A549 (cell line): Measurements from ENCODE around the gene PTPN22. TPM values are rescaled to one million over a fixed set of nuclear protein-coding genes. Genes with fewer than 3 reads are reported as not detected.
"Not testable (repeated sequence)": the region's sequence is repeated elsewhere in the genome, so short reads cannot be mapped to it uniquely, and the experiment has no call there.

Source experiments
- ATAC-seq, 2 experiments: fragments of 200-7000 bp in 1 of 2; fragments of >200 bp in 1 of 2; cut with Nextera tagmentation in 1 of 2; cut with Tn5 transposase in 1 of 2; 3 replicates each; pipeline versions ENCODE4 v1.8.0 to v1.9.1; 2018 to 2020; ENCODE audit warnings: mild to moderate bottlenecking in 1 of 2, moderate library complexity in 1 of 2
- CTCF ChIA-PET: fragments of 300-600 bp; sonication (Branson Sonifier 250); formaldehyde crosslinking; extraction: SDS; loops from one replicate; lab custom pipeline; 2021; ENCODE audit warnings: antibody characterized with exemption, inconsistent platforms; lab: Yijun Ruan, JAX
- POLR2A ChIA-PET: fragments of 350-600 bp; formaldehyde crosslinking; extraction: SDS; loops from one replicate; lab custom pipeline; 2021; ENCODE audit warnings: antibody characterized with exemption, inconsistent platforms; lab: Yijun Ruan, JAX
- DNase-seq, 2 experiments: peaks; one replicate each; pipeline versions ENCODE4 v3.0.0 to v3.0.0-alpha.2; 2011 to 2016; ENCODE audit warnings: low read depth in 1 of 2, low spot score in 1 of 2
- FAIRE-seq: peaks from 2 replicates; lab custom pipeline; 2011; peaks lifted over from hg19 to GRCh38; lab: Jason Lieb, UNC
- H3K27ac ChIP-seq, 2 experiments: fragments of >200 bp; sonication (Bioruptor Twin); formaldehyde crosslinking; 3 replicates each; pipeline ENCODE4 v1.5.1; 2016 to 2017
- H3K4me1 ChIP-seq: fragments of >200 bp; sonication (Bioruptor Twin); formaldehyde crosslinking; 3 replicates; pipeline ENCODE4 v1.6.1; 2016
- H3K4me2 ChIP-seq: fragments of >200 bp; sonication (Bioruptor Twin); formaldehyde crosslinking; 3 replicates; pipeline ENCODE4 v1.6.1; 2016
- H3K4me3 ChIP-seq: fragments of >200 bp; sonication (Bioruptor Twin); formaldehyde crosslinking; 3 replicates; pipeline ENCODE4 v1.5.1; 2016
- H3K9me3 ChIP-seq: fragments of >200 bp; sonication (Bioruptor Twin); formaldehyde crosslinking; 3 replicates; pipeline ENCODE4 v1.6.1; 2016
- BCL3 ChIP-seq: fragments of >200 bp; sonication (Bioruptor Twin); formaldehyde crosslinking; IDR thresholded peaks from 3 replicates; pipeline ENCODE4 v1.6.1; 2016
- CBX2 ChIP-seq: fragments of 200-600 bp; sonication (generic); IDR thresholded peaks from 2 replicates; pipeline ENCODE4 v1.6.1; 2016; ENCODE audit warnings: low read depth, mild to moderate bottlenecking, borderline replicate concordance
- CBX8 ChIP-seq: fragments of 200-600 bp; sonication (generic); IDR thresholded peaks from 2 replicates; pipeline ENCODE4 v1.6.1; 2016
- CHD2 ChIP-seq: fragments of 150-350 bp; IDR thresholded peaks from 2 replicates; pipeline ENCODE4 v1.6.1; 2014; ENCODE audit warnings: low read length; ENCODE audit not compliant: partially characterized antibody
- EHMT2 ChIP-seq: fragments of 200-600 bp; sonication (generic); IDR thresholded peaks from 2 replicates; pipeline ENCODE4 v1.6.1; 2016; ENCODE audit warnings: antibody characterized with exemption, low read depth, mild to moderate bottlenecking, moderate library complexity
- ELK1 ChIP-seq: fragments of 150-350 bp; IDR thresholded peaks from 2 replicates; pipeline ENCODE4 v1.6.1; 2014; ENCODE audit warnings: low read depth, mild to moderate bottlenecking, low read length
- EP300 ChIP-seq, 2 experiments: fragments of >200 bp; sonication (Bioruptor Twin); formaldehyde crosslinking; IDR thresholded peaks; 2 replicates in 1 of 2; 3 replicates in 1 of 2; pipeline ENCODE4 v1.6.1; 2016 to 2017
- FOSL2 ChIP-seq, 2 experiments: fragments of 450-650 bp in 1 of 2; fragments of >200 bp in 1 of 2; sonication (Bioruptor Twin) in 1 of 2; formaldehyde crosslinking; IDR thresholded peaks; 2 replicates each; pipeline versions ENCODE4 v1.5.0 to v1.6.1; 2016 to 2020; ENCODE audit warnings: mild to moderate bottlenecking in 1 of 2, moderate library complexity in 1 of 2
- HDAC2 ChIP-seq: fragments of 200-600 bp; sonication (generic); IDR thresholded peaks from 2 replicates; pipeline ENCODE4 v1.6.1; 2016
- HEYL ChIP-seq: fragments of 250-450 bp; sonication (Bioruptor Pico); IDR thresholded peaks from 2 replicates; pipeline ENCODE4 v1.8.0; 2021; ENCODE audit warnings: mild to moderate bottlenecking, moderate library complexity
- HOXB13 ChIP-seq: fragments of 250-450 bp; sonication (Bioruptor Pico); IDR thresholded peaks from 2 replicates; pipeline ENCODE4 v1.5.0; 2020; ENCODE audit warnings: low read depth, mild to moderate bottlenecking, moderate library complexity
- KDM1A ChIP-seq: fragments of 200-600 bp; sonication (generic); IDR thresholded peaks from 2 replicates; pipeline ENCODE4 v1.6.1; 2016; ENCODE audit warnings: low read depth, mild to moderate bottlenecking
- MAX ChIP-seq: IDR thresholded peaks from 2 replicates; pipeline ENCODE4 v1.6.1; 2012
- NPAS2 ChIP-seq: fragments of 250-450 bp; sonication (Bioruptor Pico); IDR thresholded peaks from 2 replicates; pipeline ENCODE4 v1.8.0; 2022; ENCODE audit warnings: mild to moderate bottlenecking, moderate library complexity, borderline replicate concordance
- RARB ChIP-seq: fragments of 250-450 bp; sonication (Bioruptor Pico); IDR thresholded peaks from 2 replicates; pipeline ENCODE4 v1.8.0; 2021; ENCODE audit warnings: mild to moderate bottlenecking, moderate library complexity
- RNF2 ChIP-seq: fragments of 200-600 bp; sonication (generic); IDR thresholded peaks from 2 replicates; pipeline ENCODE4 v1.6.1; 2016; ENCODE audit warnings: low read depth, mild to moderate bottlenecking, antibody characterized with exemption, moderate library complexity, borderline replicate concordance
- SREBF2 ChIP-seq: fragments of 450-650 bp; IDR thresholded peaks from 2 replicates; pipeline ENCODE4 v1.6.1; 2014; ENCODE audit warnings: mild to moderate bottlenecking, moderate library complexity
- WGBS: methylation state at CpG from one replicate; pipeline ENCODE4 v1.1.6; 2017; ENCODE audit errors: missing lambda C conversion rate; 5-methylcytosine and 5-hydroxymethylcytosine counted together
- polyA plus RNA-seq, 4 experiments: library from polyadenylated mRNA; depleted of rRNA in 3 of 4; stranded (reverse); fragments of >200 nt; fragmentation: RNase III in 1 of 4; extraction: RNeasy Plus Mini Kit Qiagen cat#74134 plus additional on column Dnase treatment in 1 of 4; gene quantifications; 2 replicates in 3 of 4; 3 replicates in 1 of 4; pipeline ENCODE4 v1.2.3, GENCODE V29; 2011 to 2017
- TF ChIP-seq, protein P1 (sequence below): fragments of 200-600 bp; sonication (generic); IDR thresholded peaks from 2 replicates; pipeline ENCODE4 v1.6.1; 2016; ENCODE audit warnings: antibody characterized with exemption, mild to moderate bottlenecking, moderate library complexity
- TF ChIP-seq, protein P2 (sequence below): fragments of 250-450 bp; sonication (Bioruptor Pico); IDR thresholded peaks from 2 replicates; pipeline ENCODE4 v1.5.0; 2020; ENCODE audit warnings: low read depth, mild to moderate bottlenecking, moderate library complexity

PTPN22 gene
- polyA plus RNA-seq, 2 of the 4 experiments (the other 2 are of a cell fraction), result not detected

DNA sequence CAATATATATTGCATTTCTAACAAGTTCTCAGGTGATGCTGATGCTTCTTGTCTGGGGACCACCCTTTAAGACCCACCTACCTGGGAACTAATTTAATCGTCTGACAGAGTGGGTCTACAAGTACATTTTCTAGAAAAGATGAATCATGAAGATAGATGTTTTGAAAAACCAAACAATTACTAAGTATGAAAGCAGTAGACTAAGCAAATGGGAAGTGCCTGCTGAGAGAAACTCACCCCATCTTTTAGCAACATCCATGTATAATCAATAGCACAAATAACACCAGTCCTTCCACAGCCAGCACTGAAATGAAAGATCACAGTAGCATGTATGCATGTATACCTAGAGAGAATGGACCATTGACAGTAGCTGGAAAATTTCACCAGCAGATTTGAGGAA, 17.3 kb downstream of the PTPN22 start (continued):
- TF ChIP-seq, protein P1, sequence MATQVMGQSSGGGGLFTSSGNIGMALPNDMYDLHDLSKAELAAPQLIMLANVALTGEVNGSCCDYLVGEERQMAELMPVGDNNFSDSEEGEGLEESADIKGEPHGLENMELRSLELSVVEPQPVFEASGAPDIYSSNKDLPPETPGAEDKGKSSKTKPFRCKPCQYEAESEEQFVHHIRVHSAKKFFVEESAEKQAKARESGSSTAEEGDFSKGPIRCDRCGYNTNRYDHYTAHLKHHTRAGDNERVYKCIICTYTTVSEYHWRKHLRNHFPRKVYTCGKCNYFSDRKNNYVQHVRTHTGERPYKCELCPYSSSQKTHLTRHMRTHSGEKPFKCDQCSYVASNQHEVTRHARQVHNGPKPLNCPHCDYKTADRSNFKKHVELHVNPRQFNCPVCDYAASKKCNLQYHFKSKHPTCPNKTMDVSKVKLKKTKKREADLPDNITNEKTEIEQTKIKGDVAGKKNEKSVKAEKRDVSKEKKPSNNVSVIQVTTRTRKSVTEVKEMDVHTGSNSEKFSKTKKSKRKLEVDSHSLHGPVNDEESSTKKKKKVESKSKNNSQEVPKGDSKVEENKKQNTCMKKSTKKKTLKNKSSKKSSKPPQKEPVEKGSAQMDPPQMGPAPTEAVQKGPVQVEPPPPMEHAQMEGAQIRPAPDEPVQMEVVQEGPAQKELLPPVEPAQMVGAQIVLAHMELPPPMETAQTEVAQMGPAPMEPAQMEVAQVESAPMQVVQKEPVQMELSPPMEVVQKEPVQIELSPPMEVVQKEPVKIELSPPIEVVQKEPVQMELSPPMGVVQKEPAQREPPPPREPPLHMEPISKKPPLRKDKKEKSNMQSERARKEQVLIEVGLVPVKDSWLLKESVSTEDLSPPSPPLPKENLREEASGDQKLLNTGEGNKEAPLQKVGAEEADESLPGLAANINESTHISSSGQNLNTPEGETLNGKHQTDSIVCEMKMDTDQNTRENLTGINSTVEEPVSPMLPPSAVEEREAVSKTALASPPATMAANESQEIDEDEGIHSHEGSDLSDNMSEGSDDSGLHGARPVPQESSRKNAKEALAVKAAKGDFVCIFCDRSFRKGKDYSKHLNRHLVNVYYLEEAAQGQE, result no peak
- TF ChIP-seq SREBF2 (no peak), HEYL (CRISPR knock-in tag) (no peak), HOXB13 (CRISPR knock-in tag) (no peak), CBX2 (no peak)
- TF ChIP-seq, protein P2, sequence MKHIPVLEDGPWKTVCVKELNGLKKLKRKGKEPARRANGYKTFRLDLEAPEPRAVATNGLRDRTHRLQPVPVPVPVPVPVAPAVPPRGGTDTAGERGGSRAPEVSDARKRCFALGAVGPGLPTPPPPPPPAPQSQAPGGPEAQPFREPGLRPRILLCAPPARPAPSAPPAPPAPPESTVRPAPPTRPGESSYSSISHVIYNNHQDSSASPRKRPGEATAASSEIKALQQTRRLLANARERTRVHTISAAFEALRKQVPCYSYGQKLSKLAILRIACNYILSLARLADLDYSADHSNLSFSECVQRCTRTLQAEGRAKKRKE (CRISPR knock-in tag), result no peak
- TF ChIP-seq, all 56 proteins: peak for 0

- H3K4me1 ChIP-seq, DNase-seq, H3K9me3 ChIP-seq, H3K27ac ChIP-seq, FAIRE-seq, ATAC-seq, H3K4me3 ChIP-seq, H3K4me2 ChIP-seq, POLR2A ChIA-PET: not testable (repeated sequence)
- 85% methylated on average over 6 of the region's 6 CpGs for WGBS
- CTCF ChIA-PET, result interaction anchor here (1.3 kb wide), 1 partner anchor 17 kb away, joined by 3 read pairs; no protein-coding TSS in a partner anchor
These were observed 18.8 kb downstream of the PTPN22 start for GRCh38 chr1:113852694-113853093.

- Histone ChIP-seq H3K9me3 (peaks cover 7% of the 10 kb centered on the region; the same call in 1 of the 3 replicates), H3K27ac (no peak overlapping the region), H3K4me1 (no peaks in the 10 kb centered on the region), H3K4me3 (no peak overlapping the region)
- FAIRE-seq (no peak), DNase-seq (no peak), ATAC-seq (no peak)
- whole genome bisulfite sequencing, result 43% methylated on average over 3 of the region's 3 CpGs
- POLR2A ChIA-PET, result no interaction called here
- TF ChIP-seq ELK1 (no peak), NPAS2 (CRISPR knock-in tag) (no peak), HEYL (CRISPR knock-in tag) (no peak), EP300 (IDR thresholded peaks at IDR 0.05) (no peak), RNF2 (no peak), SREBF2 (no peak), FOSL2 (IDR thresholded peaks at IDR 0.05) (no peak), FOSL2 (CRISPR knock-in tag; IDR thresholded peaks at IDR 0.05) (no peak), EHMT2 (no peak), RARB (CRISPR knock-in tag) (no peak), CBX8 (no peak), MAX (no peak), KDM1A (no peak), CHD2 (no peak), BCL3 (no peak), HDAC2 (no peak)
- TF ChIP-seq, protein P1, result no peak
- TF ChIP-seq, all 56 proteins: peak for 0
- H3K4me2 ChIP-seq, result no peak overlapping the region
- CTCF ChIA-PET, result interaction anchor here (1.6 kb wide), 1 partner anchor 14 kb away, joined by 3 read pairs; no protein-coding TSS in a partner anchor
These were observed 21.2 kb downstream of the PTPN22 start for GRCh38 chr1:113850127-113850796.
